ENCODE measurements around the gene GLI3. TPM values are rescaled to one million over a fixed set of nuclear protein-coding genes. Genes with fewer than 3 reads are reported as not detected.

GLI3 gene
- total and polyA plus RNA-seq, 11 donors, result 0.50 to 14.4 (median 5.7) TPM

- Histone ChIP-seq H3K4me3 (no peak overlapping the region), H3K27me3 (no peaks in the 10 kb centered on the region), H3K36me3 (peaks cover 0 to 14% (median 0%) of the 10 kb centered on the region in 9 donors), H3K4me1 (peaks cover 0 to 4% (median 0%) of the 10 kb centered on the region in 12 donors), H3K9me3 (peaks cover 0 to 18% (median 10%) of the 10 kb centered on the region in 12 donors), H3K27ac (no peak overlapping the region)
- DNase-seq (no peak), ATAC-seq (peak in 2 of 4 donors; percentile 33 to 62)
- WGBS, 4 donors, result 55 to 73% (median 66%) methylated on average over 5 of the region's 5 CpGs
- TF ChIP-seq CTCF (IDR thresholded peaks at IDR 0.05) (no peak), POLR2A (IDR thresholded peaks at IDR 0.05) (no peak)
- intact Hi-C loops (cut with DNase I), result no loop called here
These were observed 224.1 kb downstream of the GLI3 start for GRCh38 chr7:42012786-42013360.

GRCh38 chr7:42012313-42012712 is 224.7 kb downstream of the GLI3 start:
- no peak overlapping the region for H3K27ac ChIP-seq
- H3K27me3 ChIP-seq, result no peaks in the 10 kb centered on the region
- peaks cover 0 to 4% (median 0%) of the 10 kb centered on the region in 12 donors for H3K4me1 ChIP-seq
- ATAC-seq (no peak), DNase-seq (no peak)
- intact Hi-C loops (cut with DNase I), result no loop called here
- H3K4me3 ChIP-seq, result no peak overlapping the region
- peaks cover 0 to 18% (median 10%) of the 10 kb centered on the region in 12 donors for H3K9me3 ChIP-seq
- peaks cover 0 to 14% (median 0%) of the 10 kb centered on the region in 9 donors for H3K36me3 ChIP-seq
- WGBS, 4 donors, result 86 to 92% (median 91%) methylated on average over 3 of the region's 3 CpGs
- TF ChIP-seq CTCF (IDR thresholded peaks at IDR 0.05) (no peak), POLR2A (IDR thresholded peaks at IDR 0.05) (no peak)

GRCh38 chr7:42011846-42012245 is 225.2 kb downstream of the GLI3 start:
- H3K27ac ChIP-seq, result no peak overlapping the region
- peaks cover 0 to 14% (median 0%) of the 10 kb centered on the region in 9 donors for H3K36me3 ChIP-seq
- H3K9me3 ChIP-seq, result peaks cover 0 to 18% (median 10%) of the 10 kb centered on the region in 12 donors
- H3K27me3 ChIP-seq, result no peaks in the 10 kb centered on the region
- 90 to 92% (median 91%) methylated on average over 10 of the region's 10 CpGs for WGBS, 4 donors
- intact Hi-C loops (cut with DNase I), result no loop called here
- H3K4me1 ChIP-seq, result peaks cover 0 to 4% (median 0%) of the 10 kb centered on the region in 12 donors
- DNase-seq, result no peak
- TF ChIP-seq POLR2A (IDR thresholded peaks at IDR 0.05), result no peak
- no peak for TF ChIP-seq CTCF (IDR thresholded peaks at IDR 0.05)
- no peak for ATAC-seq
- H3K4me3 ChIP-seq, result no peak overlapping the region

- Histone ChIP-seq H3K36me3 (peaks cover 0 to 14% (median 0%) of the 10 kb centered on the region in 9 donors), H3K27me3 (no peaks in the 10 kb centered on the region), H3K27ac (no peak overlapping the region), H3K4me1 (peaks cover 0 to 4% (median 0%) of the 10 kb centered on the region in 12 donors), H3K4me3 (no peak overlapping the region), H3K9me3 (peaks cover 0 to 18% (median 10%) of the 10 kb centered on the region in 12 donors)
- no peak for ATAC-seq
- DNase-seq, result no peak
- TF ChIP-seq CTCF (IDR thresholded peaks at IDR 0.05), result no peak
- TF ChIP-seq POLR2A (IDR thresholded peaks at IDR 0.05), result no peak
- intact Hi-C loops (cut with DNase I), result no loop called here
These were observed 226.3 kb downstream of the GLI3 start for GRCh38 chr7:42010751-42011150.

All from heart left ventricle (tissue), 16 donors.